ENCODE results near the gene PROX2. TPM values are rescaled to one million over a fixed set of nuclear protein-coding genes. Genes with fewer than 3 reads are reported as not detected.

The PROX2 gene
- total RNA-seq, 1 experiment from 2014 or later: not detected

DNA sequence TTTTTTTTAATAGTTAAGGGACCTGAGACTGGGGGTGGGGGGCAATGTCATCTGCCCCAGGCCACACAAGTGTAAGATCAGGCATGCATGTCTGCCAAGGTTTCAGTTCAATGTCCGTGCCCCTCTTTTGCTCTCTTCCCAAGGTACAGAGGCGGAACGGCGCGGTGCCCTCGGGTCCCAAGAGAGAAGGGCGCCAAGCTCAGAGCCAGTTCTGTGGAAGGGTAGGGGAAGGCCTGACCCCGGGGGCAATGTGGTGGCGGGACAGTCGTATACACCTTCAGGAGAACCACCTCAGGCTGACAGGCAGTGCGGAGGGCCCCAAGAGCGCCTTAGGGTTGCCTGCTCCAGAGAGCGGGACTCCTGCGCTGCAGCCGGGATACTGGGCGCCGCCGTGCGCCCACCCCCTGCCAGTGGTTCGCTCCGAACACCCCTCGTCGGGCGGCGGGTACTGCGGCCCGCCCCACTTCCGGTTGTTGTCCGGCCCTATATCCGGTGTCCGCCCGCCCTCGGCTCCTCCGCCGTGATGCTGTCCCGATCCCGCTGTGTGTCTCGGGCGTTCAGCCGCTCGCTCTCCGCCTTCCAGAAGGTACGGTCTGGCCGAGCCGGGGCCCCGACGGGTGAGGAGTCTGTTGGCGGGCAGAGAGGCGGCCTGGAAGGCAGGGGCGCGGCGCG, 5.6 kb upstream of the PROX2 start, which contains the start of gene DLST:
TSS of gene DLST (plus strand) at position 486 of the 672 bp plus-strand sequence. CDS start at position 524, 38 bp downstream.
- peak; percentile 93 for DNase-seq (ENCODE audit: low read depth)

GRCh38 chr14:74879427-74880182, 3.7 kb upstream of the PROX2 start:
- no peak for DNase-seq (ENCODE audit: low read depth)

DNA sequence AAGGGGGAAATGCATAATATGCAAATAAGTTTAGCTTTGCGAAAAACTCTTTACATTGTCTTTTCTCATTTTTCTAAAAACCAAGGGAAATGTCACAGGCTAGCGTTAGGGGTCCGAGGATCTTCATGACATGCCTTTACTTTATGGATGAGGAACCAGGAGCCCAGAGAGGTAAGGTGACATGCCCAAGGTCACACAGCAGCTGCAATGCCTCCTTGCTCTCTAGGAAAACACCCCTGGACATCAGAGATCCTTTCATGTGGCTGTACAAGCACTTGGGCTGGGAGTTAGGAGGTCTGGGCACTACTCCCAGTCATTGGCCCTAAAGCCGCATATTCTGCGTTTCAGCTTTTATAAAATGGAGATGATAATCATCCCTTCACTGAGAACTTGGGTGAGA, 741 bp downstream of the PROX2 start:
- DNase-seq (ENCODE audit: low read depth): no peak

DNA sequence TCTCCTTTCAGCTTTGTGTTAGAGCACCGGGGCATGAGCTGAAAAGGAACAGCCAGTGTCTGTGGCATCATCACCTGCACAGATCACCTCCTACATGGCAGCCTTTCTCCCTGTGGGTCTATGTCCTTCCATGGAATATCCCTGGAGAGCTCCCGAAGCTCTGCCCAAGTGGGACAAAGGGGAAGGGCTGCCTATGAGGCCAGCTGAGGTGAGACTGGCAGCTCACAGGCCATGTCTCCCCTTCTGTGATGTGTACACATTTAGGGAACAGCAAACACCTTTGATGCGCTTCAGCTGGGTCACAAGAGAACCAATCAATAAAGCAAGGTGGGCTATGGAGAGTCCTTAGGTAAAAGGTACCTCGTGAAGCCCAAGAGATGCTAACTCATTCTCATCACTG, 4.1 kb downstream of the PROX2 start:
- no peak for DNase-seq (ENCODE audit: low read depth)

GRCh38 chr14:74868739-74869138, 7.2 kb downstream of the PROX2 start:
- DNase-seq (ENCODE audit: low read depth): no peak

DNA sequence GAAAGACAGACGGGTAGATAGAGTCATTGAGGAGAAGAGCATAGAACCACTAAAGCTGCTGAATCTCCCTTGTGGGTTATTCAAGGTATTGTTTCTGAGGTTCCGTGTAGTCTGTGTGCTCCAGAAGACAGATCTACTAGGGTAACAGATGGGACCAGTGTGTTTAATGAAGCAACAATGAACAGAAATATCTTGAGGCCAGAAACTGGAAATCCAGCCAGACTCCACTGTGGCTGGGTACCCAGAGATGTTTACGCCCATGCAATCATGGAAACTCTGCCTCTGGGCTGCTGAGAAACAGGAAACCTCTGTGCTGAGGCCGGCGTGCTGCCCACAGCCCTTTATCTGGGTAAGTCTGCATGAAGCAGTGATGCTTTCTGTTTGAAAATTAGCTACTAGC, 8.3 kb downstream of the PROX2 start:
- DNase-seq (ENCODE audit: low read depth): no peak

DNA sequence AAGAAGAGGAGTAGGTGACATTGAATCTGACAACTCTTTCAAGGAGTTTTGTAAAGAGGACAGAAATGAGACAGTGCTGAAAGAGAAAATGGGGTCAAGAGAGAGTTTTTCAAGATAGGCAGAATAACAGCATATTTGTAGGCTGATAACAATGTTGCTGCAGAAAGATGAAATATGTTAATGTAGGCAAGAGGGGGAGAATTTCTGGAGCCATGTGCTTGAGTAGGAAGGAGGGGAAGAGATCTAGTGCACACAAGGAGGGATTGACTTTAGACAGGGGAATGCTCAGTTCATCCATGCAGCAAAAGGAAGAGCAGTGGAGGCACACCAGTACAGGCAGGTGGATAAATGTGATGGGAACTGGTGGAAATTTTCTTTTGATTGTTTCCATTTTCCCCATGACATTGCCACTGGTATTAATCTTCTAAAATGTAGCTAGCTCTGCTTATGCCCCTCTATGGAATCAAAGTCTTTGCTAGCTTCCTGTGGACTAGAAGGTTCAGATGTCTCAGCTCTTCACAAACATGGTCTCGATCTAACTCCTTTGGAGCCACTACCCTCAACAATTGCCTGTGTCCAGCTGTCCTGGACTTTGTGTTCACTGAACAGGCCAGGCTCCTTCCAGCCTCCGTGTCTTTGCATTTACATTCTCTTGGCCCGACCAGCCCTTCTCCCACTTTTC, 9.1 kb downstream of the PROX2 start:
- no peak for DNase-seq (ENCODE audit: low read depth)

DNA sequence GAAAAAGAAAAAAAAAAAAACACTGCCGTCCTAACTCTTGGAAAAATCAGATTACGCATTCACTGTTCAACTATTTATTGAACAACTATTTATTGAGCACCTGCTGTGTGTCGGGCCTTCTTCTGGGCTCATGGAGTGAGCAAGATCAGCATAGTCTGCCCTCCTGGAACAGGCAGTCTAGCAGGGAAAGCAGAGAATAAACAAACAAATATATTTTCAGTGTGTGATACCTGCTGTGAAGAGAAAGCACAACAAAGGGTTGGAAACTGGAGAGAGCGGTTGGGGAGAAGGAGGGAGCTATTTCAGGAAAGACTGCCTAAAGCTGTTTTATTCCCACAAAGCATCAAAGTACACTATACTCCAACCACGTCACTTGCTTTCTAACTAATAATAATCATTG, 10.8 kb downstream of the PROX2 start:
- no peak for DNase-seq (ENCODE audit: low read depth)

- DNase-seq (ENCODE audit: low read depth): no peak
These were observed 11.7 kb downstream of the PROX2 start for GRCh38 chr14:74864198-74864597.

GRCh38 chr14:74863274-74863673, 12.7 kb downstream of the PROX2 start:
- DNase-seq (ENCODE audit: low read depth): no peak

DNA sequence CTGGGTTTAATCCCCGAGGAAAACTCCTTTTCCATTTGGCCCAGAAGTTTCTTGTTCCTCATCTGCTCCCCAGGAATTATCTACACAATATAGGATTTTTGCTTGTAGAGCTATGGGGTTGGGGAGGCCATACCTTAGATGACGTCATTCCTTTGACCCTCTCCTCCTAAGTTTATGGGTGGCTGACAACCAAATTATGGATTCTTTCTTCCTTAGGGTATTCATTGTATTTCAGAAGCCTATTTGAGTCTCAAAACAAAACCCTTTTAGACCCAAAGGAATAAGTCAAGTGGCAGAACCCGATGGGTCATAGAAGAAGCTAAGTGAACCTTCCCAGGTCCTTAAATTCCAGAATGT, 14.2 kb downstream of the PROX2 start:
- DNase-seq (ENCODE audit: low read depth): no peak

DNA sequence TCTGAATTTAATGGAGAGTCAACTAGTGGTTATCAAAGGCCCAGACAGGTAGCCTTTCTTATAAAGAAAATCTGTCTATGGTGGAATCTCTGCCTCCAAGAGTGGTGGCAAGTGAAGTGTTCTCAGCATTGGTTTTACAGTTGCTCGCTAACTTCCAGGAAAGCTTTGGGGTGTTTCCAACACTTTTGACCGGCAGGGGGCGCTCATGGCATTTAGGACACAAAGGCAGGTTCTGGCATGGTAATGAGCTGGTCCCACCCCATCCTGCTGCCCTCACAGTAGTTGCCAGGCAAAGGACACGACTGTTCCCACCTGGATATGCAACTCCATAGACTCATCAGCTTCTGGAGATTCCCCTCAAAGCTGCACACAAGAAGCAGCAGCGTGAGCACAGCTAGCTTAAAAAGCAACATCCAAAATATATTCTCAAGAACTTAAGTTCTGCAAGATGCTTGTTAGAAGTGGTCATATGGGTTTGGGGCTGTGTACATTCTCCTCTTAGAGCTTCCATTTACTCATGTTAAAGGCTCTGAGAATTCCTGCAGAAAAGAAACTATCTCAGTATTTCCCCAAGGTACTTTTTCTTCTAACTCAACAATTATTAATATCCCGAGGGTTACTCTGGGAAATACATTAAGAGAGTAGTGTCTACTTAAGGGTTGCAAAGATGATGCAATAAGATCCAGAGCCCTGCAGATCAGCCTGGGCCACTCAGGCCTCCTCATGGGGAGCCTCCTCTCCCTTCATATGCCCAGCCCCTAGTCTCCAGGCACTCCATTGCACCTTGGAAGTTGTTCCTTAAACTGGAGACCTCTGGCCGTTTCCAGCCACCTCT, 14.8 kb downstream of the PROX2 start:
- peak; percentile 83 for DNase-seq (ENCODE audit: low read depth)

- no peak for DNase-seq (ENCODE audit: low read depth)
These were observed 16.0 kb downstream of the PROX2 start for GRCh38 chr14:74859757-74860552.

DNA sequence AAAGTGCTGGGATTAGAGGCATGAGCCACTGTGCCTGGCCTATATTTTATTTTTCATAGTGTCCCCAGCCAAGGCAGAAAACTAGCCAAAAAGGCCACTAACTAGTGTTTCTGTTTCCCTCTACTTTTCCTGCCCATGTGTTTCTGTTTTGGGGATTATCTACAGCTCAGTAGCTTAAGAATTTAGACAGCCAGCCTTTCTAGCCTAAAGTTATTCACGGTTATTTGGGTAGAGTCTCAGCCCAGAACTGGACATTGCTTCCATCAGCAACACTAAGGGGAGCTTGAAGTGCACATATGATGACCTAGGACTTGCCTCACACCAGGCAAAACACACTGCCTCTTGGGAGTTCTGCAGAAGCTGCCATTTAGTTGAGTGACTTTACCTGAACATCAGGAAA, 17.9 kb downstream of the PROX2 start:
- no peak for DNase-seq (ENCODE audit: low read depth)

DNA sequence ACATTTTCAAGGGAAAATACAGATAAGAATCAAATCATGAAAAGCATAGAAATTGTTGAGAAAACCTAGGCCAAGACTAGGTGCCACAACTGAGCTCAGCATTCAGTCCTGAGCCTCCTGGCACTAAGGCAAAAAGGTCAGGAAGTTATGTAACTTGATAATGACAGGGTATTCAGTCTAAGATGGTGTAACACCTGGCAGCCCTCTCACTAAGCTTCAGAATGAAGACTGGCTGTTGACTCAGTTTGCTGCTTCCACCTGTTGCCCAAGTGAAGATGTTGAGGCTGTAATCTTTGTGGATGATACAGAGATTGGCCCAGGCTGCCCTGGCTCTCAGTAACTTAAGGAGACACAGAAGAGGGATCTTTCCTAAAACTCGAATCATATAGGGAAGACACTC, 19.6 kb downstream of the PROX2 start:
- no peak for DNase-seq (ENCODE audit: low read depth)

DNA sequence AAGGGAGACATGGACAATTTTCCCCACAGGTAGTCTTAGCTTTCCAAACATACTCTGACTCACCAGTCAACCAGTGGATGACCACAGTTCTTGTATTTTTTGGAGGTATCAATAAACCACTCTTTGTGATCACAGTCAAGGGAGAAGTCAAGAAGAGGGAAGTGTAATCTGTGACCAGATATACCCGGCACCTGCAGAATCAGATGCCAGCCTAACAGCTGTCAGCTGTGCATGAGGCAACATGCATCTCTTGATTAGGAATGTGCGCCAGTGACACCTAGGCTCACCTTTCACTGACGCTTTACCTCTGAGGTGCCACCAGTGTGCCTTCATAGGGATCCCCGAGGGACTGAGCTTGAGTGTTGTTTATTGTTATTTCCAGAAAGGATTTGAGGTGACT, 20.0 kb downstream of the PROX2 start:
- no peak for DNase-seq (ENCODE audit: low read depth)

- no peak for DNase-seq (ENCODE audit: low read depth)
These were observed 20.9 kb downstream of the PROX2 start for GRCh38 chr14:74855021-74855420.

DNA sequence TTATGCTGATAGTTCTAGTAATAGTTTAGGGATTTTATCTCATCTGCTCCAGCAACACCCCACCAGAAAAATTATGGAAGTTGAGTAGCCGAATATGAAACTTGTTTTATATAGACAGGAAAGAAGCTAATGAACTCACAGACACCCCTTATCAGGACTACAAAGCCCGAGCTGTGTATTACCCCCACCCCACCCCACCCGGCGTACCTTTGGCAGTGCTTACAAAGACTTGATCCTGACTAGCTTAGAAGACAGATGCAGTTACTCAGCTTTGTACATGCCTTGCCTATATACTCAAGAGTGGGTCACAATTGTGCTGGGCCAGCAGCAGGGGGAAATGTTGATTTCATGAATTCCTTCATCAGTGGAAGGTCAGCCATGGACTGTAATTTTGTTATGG, 22.4 kb downstream of the PROX2 start:
- no peak for DNase-seq (ENCODE audit: low read depth)

DNA sequence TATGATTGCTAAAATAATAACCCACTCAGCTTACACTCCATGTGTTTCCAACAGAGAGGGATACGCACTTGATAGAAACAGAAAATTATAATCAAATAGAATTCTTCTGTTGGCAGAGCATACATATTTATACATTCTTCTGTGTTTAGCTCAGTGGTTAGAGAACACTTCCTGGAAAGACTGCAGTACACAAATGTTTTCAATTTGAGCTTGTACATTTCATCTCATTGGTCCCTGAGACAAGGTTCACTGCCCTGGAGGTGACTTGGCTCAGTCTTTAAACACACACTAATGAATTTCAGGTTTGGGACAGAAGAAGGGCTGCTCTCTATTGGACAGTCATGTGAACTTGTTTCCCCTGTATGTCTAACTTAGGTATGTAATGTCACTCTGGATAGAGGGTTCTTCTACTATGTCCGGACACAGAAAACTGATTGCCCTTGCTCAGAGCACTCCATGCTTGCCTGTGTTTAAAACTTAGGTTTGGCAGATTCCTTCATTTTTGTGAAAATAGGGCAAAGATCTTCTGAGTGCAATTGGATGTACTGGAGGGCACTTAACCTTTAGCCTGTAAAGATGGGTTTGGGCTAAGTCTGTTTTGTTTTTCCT, 22.9 kb downstream of the PROX2 start:
- no peak for DNase-seq (ENCODE audit: low read depth)

DNA sequence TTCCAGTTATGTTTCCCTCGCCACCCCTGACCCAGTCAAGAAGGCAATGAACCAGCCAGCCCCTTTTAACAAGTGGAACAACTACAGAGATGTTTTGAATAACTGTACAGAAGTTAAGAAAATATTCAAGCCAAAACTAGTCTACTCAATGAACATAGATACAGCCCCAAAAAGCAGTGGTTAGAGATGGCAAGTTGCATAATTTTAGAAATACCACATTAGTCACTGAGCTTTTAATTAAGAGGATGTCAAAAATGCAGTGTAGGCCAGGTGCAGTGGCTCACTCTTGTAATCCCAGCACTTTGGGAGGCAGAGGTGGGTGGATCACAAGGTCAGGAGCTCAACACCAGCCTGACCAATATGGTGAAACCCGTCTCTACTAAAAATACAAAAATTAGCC, 27.2 kb downstream of the PROX2 start:
- DNase-seq (ENCODE audit: low read depth): no peak

Measured in Daoy (cell line).